HG03469 (cell line): ENCODE measurements around the gene GPN2.
"Not testable (repeated sequence)": the region's sequence is repeated elsewhere in the genome, so short reads cannot be mapped to it uniquely, and the experiment has no call there.

ENCODE experiments used
- ATAC-seq: cut with Tn5 transposase; IDR thresholded peaks from one replicate; pipeline ENCODE4 v1.9.1; 2021; ENCODE audit warnings: mild to moderate bottlenecking, moderate library complexity, moderate number of reproducible peaks; ENCODE audit not compliant: unreplicated experiment

GPN2 gene

DNA sequence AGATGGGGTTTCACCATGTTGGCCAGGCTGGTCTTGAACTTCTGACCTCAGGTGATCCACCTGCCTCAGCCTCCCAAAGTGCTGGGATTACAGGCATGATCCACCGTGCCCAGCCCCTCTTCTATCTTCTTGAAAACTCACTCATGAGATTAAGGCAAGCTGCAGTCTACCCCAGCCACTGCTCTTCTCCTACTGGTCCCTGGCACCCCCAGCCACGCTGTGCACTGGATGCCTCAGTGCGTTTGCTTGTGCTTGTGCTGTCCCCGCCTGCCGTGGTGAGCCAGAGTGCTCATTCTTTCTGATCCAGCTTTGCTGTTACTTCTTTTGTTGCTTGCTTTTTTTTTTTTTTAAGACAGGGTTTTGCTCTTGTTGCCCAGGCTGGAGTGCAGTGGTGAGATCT lies 52.4 kb downstream of the GPN2 start:
- not testable (repeated sequence) for ATAC-seq

DNA sequence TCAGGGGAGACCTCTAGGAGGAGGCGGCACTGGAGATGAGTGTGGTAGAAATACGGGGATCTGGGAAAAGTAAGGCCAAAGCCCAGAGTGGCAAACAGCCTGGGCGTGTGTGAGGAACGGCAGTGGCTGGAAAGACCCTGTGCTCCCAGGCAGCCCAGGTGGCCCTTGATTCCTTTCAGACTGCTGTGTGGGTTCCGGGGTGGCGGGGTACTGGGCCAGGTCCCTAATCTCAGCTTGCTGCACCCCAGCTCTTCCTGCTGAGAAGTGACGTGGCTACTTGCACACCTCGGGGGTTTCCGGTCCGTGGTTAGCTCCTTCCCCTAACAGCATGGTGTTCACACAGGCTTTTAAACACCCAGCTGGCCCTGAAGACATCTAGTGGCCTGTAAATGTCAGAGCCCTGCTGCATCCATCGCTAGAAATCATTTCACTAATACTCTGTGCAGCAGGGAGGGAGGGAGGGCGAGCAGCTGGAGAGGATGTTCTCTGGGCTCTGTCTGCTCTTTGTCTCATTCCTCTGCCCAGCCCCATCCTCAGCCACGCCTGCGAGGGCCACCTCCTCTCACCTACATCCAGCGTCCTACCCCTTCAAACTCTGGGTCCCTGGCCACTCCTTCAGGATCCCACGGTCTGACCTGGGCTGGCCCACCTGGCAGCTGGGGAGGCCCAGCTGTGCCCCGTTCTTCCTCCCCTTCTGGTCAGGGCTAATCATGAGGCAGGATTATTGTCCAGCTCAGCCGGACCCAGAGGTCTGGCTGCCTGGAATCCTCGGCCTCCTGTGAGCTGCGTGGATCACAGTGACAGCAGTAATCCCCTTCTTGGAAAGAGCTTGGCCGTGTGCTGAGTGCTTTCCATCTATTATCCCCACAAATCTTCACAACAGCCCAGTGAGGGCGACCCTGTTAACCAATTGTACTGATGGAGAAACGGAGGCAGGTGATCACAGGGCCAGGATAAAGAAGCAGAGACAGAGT lies 56.4 kb downstream of the GPN2 start:
- no peak for ATAC-seq

DNA sequence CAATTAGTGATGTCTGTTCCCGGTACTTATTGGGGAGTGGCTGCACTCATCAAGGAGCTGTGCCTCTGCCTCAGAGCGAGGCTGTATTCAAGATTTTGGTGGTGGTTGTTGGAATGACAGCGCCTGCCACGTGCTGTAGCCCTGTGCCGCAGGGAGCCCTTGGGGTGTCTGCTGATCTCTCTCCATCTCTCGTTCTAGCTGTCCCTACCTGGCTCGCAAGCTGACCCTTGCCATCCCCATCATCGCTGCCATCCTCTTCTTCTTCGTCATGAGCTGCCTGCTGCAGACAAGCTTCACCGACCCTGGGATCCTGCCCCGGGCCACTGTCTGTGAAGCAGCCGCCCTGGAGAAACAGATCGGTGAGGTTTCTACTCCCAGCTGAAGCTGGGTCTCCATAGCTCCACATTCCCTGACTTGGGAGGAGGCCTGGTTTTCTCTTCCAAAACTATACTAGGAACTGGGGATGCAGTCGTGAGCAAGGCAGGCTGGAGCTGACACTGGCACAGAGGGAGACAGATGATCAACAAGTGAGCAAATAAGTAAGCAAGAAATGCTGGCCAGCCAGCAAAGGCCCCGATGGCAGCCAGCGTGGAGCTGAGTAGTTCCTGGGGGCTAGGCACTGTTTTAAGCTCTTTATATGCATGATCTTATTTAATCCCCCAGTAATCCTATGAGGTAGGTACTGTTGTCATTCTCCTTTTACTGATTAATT lies 57.7 kb downstream of the GPN2 start:
- no peak for ATAC-seq

- no peak for ATAC-seq
Observed at GRCh38 chr1:26831546-26832248, 58.4 kb downstream of the GPN2 start.

DNA sequence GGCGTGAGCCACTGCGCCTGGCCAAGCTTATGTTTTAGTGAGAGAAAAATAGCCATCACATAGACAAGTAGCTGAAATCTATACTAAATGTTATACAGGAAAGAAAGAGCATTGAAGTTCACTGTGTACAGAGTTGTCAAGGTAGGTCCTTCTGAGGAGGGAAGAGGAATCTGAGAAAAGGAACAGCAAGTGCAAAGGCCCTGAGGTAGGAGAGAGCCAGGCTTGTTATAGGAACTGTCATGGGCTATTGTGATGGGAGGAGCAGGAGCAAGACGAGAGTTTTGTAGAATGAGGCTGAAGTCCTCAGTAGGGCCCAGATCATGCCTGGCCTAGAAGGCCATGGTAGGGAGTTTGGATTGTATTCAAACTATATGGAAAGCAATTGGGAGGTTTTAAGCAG lies 59.0 kb downstream of the GPN2 start:
- ATAC-seq: no peak

DNA sequence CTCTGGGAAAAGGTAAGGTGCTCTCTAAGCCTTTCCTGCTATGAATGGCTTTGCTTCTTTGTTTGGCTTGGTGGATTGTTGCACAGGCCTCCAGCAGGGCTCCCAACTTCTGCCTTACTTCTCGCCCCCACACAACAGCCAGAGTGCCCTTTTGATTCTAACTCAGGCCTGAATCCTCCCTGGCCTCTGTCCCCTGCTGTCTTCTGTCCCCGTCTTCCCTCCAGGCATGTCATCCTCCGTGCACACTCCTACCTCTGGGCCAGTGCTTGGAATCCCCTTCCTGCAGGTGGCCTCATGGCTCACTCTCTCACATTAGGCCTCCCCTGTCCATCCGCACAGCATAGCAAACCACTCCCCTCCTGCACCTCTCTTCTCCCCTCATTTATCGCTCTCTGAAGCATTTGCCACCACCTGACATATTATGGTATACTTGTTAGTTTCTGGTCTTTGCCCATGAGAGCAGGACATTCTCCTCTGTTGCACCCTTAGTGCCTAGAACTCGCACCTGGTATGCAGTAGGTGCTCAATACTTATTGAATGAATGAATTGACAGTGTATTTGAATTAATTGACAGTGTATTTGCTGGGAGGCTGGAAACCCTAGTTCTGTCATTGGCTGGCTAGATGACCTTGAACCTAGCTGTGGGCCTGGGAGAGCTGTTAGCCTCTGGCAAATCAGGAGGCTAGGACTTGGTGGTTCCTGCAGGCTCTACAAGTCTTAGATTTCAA lies 60.7 kb downstream of the GPN2 start:
- ATAC-seq: no peak

- ATAC-seq: no peak
Observed at GRCh38 chr1:26828411-26828991, 61.6 kb downstream of the GPN2 start.

DNA sequence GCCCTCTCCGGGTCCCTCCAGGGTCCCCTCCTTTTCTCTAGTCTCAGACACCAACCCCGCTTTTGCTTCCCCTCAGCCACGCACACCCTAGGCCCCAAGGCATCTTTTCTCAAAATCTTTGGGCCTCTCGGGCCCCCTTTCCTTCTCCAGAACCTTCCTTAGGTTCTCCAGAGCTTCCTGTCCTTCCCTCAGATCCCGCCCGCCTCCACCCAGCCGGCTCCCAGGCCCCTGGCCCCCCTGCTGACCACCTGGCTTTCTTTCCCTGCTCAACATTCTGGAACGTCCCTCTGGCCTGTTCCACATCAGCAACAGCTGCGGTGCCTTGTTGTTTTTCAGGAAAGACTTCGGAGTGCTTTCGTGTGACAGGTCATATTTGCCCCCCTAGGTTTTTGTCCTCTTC lies 62.4 kb downstream of the GPN2 start:
- no peak for ATAC-seq

- ATAC-seq: no peak
Observed at GRCh38 chr1:26827106-26827604, 62.9 kb downstream of the GPN2 start.

DNA sequence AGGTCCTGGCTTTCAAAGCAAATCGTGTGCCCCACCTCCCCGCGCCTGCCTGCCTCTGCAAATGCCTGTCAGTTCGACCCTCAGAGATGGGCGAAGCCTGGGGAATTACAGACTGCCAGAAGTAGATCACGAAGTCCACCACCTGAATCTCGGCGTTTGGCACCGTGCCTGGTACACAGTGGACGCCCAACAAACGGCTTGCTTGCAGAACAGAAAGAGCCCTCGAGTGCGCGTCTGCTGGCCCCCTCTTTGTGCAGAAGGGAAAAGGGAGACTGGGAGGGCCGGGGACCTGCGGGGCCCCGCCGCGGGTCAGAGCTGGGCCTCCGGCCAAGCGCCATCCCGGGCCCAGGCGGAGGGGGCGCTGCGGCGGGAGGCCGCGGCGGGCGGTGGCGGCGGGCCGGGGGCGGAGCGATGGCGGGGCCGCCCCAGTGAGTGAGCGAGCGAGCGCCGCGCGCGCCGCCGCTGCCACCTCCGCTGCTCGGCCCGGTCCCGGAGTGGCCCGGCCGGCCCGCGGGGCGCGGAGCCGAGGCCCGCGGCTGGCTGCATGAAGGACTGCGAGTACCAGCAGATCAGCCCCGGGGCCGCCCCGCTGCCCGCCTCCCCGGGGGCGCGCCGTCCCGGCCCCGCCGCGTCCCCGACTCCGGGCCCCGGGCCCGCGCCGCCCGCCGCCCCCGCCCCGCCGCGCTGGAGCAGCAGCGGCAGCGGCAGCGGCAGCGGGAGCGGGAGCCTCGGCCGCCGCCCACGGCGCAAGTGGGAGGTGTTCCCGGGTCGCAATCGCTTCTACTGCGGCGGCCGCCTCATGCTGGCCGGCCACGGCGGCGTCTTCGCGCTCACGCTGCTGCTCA lies 63.6 kb downstream of the GPN2 start, which contains the start of gene ZDHHC18:
ZDHHC18 (plus strand) TSS at position 428 of the 845 bp plus-strand sequence; CDS start at position 545, 117 bp downstream.
- peak; percentile 60 for ATAC-seq
